ENCODE measurements around the gene MMD.
"Not testable (repeated sequence)": the region's sequence is repeated elsewhere in the genome, so short reads cannot be mapped to it uniquely, and the experiment has no call there.

Gene MMD

DNA sequence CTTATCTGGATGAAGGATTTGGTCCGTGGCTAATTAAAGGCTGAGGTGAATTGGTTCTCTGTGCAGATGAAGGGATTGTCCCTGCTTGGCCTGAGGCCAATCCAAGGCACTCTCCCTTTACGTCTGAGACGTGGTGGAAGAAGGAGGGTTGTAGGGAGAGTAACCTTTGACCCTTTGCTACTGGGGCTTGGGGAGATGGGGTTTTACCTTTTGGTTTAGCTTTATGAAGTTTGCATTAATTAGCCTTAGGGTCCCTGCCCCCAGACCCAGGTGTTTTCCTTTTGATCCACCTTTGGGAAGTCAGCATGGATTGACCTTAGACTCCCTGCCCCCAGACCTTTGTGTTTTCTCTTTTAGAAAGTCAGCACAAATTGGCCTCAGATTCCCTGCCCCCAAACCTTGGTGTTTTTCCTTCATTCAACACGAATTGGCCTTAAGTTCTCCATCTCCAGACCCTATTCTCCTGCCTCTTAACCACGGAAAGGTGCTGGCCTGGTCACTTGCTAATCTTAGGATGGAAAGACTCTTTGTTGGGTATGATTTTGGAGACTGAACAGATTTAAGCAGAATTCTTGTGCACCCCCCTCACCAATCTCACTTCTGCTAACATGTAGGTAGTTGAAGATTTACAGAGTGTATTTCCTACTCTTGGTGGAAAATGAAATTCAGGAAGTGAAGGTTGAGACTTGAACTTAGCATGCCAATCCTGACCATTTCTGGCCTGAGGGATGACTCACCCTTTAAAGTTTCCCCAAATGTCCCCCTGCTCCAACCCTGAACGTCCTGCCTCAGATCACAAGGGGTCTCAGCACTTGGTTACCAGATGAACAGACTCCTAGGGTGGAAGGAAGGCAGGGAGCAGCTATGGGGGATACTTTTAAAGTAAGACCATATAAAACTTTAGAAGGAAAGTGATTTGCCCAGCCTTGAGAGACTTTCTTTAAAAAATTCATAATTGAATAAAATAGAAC lies 23.1 kb upstream of the MMD start:
- in situ Hi-C loops (cut with MboI; ENCODE audit: low sequenced_read_pairs), result no loop called here

DNA sequence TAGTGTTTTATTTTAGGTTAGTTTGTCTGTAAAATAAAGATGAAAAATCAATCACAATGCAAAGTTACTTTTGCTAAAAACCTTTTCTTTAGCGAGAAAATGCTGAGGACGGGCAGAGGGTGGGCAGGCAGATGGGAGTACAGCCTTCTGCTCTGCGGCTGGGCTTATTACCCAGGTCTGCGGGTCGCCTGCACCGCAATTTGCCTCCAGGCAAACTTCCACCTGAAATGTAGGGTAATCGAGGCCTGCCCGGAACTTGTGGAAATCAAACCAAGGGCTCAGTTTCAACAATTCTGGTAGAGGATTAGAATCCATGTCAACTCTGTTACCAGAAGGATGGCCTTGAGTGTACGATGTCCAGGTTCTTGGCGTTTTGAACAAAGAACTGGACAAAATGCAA lies 22.3 kb upstream of the MMD start:
- in situ Hi-C loops (cut with MboI; ENCODE audit: low sequenced_read_pairs), result no loop called here

DNA sequence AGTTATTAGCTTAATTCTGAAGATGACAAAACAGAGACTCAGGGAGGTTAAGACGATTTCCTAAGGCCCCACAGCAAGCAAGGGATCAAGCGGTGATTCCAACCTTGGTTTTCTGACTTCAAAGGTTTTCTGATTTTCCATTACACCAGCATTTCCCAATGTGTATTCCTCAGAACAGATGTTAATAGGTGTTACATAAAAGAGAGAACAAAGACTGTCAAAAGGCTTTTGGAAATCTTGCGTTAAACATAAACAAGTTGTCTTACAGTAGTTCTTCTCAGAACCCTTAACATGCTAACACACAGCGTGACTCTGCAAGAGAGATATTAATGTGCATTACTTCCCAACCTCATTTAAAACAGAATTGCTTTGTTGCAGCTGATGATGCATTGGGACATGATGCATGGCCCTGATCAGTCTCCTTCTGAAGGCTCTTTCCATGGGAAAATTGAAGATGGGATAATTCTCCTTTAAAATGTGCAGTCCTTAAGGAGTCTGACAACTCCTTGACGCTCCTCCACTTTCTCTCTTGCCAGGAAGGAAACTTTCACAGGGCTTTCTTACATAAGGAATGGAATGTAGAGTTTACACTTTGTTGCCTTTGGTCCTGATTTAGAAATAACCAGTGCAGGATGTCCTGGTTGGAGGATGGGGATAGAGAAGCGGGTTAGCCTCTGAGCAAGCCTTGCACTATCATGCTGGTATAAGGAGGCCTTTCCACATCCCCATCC lies 21.5 kb upstream of the MMD start:
- in situ Hi-C loops (cut with MboI; ENCODE audit: low sequenced_read_pairs), result no loop called here

DNA sequence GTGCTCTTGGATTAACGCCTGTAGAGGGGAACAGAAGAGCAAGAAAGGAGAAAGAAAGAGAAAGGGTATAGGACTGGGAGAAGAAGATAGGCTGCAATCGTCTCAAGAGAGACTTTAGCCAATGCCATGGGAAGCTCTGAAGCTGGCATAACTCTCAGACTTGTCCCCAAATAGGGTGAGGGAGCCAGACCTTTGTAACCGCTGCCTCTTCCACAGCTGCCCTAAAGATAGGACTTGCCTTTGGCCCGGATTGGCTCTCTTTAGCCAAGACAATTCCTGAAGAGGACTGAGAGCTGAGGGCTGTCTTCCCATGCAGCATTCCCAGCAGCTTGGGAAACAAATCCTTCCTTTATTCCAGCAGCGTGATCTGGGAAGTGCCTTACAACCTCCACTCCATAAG lies 20.8 kb upstream of the MMD start:
- in situ Hi-C loops (cut with MboI; ENCODE audit: low sequenced_read_pairs), result no loop called here

DNA sequence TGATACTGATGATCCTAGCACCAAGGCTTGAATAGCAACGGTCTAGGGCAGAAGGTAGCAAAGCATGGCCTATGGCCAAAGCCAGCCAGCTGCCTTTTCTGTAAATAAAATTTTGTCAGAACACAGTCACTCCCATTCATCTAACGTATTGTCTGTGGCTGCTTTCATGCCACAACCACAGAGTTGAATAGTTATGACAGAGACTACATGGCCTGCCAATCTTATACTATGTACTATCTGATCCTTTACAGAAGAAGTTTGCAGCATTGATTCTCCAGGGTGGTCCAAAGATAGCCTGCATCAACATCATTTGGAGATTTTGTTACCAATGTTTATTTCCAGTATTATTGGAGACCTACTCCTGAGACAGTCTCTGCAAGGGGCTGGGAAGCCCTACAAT lies 19.9 kb upstream of the MMD start:
- in situ Hi-C loops (cut with MboI; ENCODE audit: low sequenced_read_pairs), result no loop called here

DNA sequence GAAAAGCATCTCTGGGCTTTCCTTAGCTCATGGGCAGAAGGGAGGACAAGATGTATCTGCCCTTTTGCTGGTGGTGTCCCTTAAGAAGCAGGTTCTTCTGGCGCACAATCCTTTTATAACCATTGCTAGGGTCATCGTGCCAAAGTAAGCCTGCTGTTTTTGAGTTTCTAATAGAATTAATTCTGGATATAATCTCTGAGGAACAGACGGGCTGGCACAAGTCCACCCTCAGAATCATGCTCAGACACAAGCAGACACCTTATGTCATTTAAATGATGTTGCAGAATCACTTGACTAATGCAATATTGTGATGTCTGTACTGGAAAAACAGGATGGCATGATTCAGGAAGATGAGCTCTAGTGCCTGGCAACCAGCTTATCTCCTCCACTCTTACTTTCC lies 18.8 kb upstream of the MMD start:
- in situ Hi-C loops (cut with MboI; ENCODE audit: low sequenced_read_pairs), result no loop called here

DNA sequence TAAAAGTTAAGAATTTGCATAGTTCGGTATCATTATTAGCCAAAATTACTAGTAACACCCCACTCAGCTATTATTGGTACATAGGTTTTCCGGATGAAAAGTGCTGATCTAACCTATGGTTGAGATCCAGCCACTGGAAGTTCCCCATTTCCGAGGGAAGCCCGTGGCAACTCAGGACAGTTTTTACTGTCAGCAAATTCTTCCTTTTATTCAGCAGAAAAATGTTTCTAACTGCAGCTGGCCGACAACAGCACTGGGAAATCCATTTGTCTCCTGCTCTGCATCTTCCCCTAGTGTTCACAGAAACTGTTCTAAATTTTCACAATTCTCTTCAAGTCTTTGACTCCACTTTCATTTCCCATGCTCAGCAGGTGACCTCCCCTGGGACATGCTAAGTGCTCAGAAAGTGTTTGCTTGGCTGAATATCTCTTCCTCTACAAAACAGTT lies 15.5 kb upstream of the MMD start:
- in situ Hi-C loops (cut with MboI; ENCODE audit: low sequenced_read_pairs), result no loop called here

DNA sequence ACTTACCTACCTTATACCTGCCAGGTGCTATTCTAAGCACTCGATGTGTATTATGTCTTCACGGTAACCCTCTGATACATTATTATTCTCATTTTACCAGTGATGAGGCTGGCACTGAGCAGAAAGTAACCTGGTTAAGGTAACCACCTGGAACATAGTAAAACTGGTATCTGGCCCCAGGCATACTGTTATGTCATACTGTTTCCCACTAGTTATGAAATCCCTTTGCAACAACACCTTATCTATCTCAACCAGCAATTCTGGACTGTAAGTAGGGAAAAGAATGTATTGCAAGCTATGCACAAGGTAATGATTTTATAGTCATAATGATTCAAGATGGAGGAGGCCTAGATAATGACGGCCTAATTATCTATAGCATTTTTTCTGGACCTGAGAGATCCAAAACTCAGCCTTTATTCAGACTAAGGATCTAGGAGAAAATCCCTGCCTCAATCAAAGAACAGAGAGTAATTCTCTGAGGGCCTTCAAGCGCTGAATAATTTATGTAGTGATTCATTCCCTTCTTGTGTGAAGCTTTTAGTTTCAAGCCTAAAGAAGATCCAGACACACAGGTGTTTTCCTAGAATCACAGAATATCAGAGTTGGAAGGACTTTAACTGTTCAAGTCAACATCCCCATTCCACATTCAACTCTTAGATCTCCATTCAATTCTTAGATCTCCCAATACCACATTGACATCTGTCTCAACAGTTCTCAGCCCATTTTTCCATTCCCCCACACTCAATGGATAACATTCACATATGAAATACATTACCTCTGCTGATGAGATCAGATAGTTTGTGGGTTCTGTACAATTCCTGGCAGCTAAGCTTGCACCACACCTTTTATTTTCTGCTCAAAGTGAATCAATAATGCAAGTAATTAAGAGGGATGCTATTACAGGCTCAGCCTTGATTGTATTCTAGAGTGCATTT lies 14.9 kb upstream of the MMD start:
- in situ Hi-C loops (cut with MboI; ENCODE audit: low sequenced_read_pairs), result no loop called here

DNA sequence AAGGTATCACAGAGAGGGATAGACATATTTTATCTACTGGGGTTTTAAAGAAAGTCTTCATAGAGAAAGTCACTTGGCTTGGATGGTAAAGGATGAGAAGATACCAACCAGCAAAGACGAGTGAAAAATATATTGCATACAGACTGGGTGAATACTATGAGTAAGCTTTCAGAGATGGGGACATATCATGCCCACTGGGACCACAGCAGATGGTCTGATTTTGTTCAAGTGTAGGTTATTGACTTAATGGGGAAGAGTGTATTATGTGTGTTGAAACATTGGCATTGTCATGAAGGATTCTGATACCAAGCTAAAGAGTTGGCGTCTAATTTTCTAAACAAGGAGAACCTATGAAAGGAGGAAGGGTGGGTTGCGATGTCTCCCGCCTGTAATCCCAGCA lies 13.8 kb upstream of the MMD start:
- in situ Hi-C loops (cut with MboI; ENCODE audit: low sequenced_read_pairs), result no loop called here

DNA sequence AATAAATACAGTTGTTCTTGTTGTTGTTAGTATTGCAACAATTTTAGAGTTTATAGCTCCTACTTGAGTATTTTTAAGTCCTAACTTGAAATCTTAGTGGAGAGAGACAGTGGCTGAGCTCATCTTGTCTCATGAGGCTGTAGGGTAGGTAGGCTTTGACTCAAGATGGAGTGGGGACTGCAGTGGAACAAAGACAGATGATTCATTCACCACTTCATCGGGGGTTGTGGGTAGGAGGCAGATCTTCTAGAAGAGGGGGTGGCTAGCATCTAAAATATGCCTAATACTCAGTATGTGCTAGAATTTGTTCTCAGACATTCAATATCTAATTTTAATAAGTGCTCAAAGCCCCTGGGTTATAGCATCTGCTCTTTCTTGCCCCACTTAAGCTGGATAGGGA lies 13.1 kb upstream of the MMD start:
- in situ Hi-C loops (cut with MboI; ENCODE audit: low sequenced_read_pairs), result no loop called here

DNA sequence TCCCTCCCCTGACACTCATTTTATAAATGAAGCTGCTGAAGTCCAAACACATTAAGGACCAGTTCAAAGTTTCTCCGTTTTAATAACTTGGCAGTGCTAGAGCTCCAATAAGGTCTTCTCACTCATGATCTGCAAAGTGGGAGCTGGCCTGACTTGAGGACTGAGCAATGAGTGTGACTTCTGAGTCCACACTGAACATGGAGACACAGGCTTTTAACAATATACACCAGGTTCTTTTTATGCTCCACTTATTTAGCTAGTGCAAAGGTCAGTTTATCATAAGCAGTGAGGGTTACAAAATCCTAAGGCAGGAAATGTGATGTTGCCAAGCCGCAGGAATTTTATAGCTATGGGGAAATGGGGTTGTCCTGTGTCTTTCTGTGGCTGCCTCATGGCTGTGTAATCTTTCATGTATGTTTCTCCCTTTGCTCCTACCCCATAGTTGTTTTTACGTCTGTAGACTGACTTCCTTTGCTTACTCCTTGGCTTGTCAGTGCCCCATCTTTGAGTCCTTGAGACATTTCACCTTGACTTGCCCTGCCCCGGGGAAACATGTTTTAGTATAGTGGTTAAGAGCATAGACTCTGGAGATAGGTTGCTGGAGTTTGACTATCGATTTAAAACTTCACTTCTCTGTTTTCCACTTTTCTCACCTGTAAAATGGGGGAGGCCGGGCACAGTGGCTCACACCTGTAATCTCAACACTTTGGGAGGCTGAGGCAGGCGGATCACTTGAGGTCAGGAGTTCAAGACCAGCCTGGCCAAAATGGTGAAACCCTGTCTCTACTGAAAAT lies 12.2 kb upstream of the MMD start:
- in situ Hi-C loops (cut with MboI; ENCODE audit: low sequenced_read_pairs), result no loop called here

DNA sequence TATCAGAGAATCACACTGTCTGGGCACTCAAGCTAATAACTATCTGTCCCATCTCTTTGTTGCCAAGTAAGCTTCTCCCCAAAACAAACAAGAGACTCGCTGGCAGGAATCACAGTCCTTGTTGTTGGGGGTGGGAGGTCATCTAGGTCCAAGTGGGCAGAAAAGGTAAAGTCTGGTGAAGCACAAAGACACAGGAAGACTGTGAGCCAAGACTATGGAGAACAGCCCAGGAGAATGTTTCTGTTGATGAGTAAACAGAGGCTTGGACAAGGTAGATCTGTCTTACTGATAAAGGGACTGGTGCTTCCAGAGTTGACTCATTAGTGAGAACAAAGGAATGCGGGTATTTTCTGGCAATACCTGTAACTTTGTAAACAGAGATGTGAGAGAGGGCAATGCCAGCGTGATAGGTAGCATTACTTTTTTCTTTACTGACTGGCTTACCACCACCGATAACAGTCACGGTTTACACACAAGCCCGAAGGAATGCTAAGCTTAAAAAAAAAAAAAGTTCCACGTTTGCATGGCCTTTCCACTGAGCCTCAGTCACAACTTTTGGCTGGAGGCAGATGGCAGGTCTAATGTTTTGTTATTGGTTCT lies 11.5 kb upstream of the MMD start:
- in situ Hi-C loops (cut with MboI; ENCODE audit: low sequenced_read_pairs), result no loop called here

DNA sequence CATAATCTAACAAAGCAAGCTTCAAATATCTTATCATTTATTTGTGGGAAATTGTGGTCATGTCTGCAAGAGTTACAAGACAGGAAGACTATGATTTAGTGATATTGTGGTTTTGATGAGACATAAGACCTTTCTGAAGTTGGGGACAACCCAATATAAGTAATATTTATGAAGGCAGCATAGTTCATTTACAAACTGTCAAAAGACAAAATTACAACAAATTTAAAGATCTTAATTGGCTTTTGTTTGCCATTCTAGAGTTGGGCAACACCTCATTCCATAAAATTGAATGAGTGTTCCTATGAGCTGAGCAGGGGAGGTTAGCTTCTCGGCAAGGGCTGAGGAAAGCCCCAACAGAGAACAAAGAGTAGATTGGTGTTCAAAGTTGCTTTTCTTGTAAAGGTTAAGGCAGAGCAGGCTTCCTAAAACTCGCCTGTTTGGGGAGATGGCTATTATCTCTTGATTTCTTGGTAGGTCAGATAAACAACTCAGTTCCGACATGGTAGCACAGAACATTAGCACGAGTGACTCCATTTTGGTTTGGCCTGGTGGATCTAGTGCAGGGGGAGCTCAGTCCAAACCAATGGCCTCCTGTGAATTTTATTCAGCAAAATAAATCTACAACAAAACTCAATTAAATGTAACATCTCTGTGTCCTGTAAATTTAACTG lies 10.9 kb upstream of the MMD start:
- in situ Hi-C loops (cut with MboI; ENCODE audit: low sequenced_read_pairs), result no loop called here

DNA sequence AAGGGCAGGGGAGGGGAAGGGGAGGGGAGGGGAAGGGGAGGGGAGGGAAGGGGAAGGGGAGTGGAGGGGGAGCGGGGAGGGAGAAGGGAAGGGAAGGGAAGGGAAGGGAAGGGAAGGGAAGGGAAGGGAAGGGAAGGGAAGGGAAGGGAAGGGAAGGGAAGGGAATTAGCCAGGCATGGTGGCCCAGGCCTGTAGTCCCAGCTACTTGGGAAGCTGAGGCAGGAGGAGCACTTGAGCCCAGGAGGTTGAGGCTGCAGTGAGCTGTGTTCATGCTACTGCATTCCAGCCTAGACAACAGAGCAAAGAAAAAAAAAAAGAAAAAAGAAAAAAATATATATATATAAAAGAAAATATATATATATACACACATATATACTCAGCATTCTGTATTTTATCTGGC lies 10.3 kb upstream of the MMD start:
- in situ Hi-C loops (cut with MboI; ENCODE audit: low sequenced_read_pairs), result not testable (repeated sequence)

DNA sequence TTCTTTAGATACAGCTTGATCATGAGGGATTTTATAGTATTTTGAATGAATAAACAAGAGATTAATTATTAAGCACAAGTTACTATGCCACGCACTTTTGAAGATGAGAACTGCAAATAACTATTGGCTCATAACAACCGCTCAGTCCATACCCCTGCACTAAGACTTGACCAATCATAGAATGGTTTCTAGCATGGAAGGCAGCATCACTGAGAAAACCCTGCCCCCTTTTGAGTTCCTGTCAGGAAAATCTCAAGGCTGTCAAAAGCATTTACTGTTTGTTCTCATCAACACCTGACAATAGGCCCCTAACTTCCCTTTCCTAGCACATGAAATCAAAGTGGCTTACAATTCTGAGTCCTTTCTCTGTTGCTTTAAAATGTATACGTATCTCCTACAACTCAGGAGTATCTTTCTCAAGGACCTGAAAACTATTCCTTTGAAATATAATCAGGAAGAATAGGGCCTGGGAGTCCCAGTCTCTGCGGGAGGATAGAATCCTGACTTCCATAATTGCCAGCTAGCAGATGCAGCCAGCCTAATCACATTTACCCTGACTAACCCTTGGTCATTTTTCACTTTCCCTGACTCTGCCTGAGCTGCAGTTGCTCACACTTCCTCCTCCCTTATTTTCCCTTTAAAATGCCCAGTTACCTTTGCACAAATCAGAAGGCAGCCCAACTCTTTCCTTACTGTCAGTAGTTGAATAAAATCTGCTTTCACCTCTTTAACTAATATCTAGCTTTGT lies 9.1 kb upstream of the MMD start:
- in situ Hi-C loops (cut with MboI; ENCODE audit: low sequenced_read_pairs), result no loop called here

DNA sequence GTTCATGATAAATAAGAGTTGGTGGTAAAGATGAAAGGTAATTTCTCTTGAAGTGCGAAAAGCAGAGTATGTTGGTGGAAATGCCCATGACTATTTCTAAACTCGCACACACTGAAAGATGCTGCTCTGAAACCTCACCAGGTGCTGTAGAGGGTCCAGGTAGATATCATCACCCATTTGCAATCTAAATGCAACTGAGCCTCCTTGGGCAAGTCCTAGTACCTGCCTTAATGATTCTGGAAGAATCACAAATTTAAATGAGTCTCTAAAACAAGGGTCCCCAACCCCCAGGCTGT lies 5.9 kb upstream of the MMD start:
- in situ Hi-C loops (cut with MboI; ENCODE audit: low sequenced_read_pairs), result no loop called here

DNA sequence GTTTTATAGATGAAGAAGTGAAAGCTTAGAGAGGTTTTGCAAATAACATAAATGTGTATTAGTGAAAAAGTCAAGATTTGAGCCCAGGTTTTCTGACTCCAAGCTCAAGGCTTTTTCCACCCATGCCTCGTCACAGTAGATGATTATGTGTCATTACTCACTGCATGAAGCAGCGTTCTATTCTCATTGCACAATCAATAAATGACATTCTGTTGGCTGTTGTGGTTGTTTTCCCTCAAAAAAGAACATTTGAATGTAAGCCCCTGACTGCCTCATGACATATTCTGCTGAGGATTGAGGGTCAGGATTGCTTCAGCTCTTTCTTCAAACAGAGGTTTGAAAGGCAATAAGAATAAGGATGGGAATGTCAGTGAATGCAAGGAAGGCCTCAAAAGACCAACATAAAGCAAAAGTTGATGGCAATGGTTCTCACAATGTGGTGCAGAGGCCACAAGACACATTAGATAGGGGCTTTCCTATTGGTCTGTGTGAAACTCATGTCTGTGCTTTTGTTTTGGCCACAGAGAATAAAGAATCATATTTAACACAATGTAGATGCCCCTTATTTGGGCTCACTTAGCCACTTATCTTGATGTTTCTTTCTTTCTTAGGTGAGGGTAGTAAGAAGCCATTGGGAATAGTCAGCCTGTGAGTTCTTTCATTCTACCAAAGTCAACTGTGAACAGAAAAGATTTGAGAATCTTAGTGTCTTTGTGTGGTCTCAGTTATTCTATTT lies 5.4 kb upstream of the MMD start:
- in situ Hi-C loops (cut with MboI; ENCODE audit: low sequenced_read_pairs), result no loop called here

DNA sequence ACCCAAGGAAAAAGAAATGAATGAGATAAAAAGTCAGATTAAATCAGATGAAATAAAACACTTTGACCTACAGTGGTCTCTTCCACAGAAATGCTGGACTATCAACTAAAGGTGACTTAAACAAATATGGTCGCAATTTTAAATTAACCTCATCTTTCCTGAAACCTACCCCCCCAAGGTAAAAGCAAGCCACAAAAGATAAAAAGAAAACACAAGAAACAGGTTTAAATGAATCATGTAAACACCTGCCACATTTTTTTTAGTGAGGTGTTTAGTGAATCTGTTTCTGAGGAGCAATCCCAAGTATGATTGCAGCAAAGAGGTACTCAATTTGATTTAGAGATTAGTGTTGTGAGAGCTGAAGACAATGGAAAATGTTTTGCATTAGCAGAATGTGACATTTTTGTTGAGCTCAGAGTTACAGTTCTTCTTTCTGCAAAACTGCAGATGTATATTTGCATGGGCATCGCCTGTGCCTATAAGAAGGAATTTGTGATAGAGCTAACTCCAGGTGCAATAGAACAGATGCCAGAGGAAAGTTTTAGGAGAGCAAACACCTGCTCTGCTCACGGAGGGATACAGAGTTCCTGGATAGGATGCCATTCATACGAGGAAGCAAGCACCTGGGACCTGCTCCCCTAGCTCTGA lies 3.4 kb upstream of the MMD start:
- in situ Hi-C loops (cut with MboI; ENCODE audit: low sequenced_read_pairs), result no loop called here
